SKM-1 treated with dmso at 0.1 percent for 144 hours (cell line): ENCODE measurements around the gene WNT7A.
"Not testable (repeated sequence)": the region's sequence is repeated elsewhere in the genome, so short reads cannot be mapped to it uniquely, and the experiment has no call there.

Experiments used
- DNase-seq: peaks from one replicate; lab custom pipeline; 2025; ENCODE audit not compliant: unreplicated experiment; lab: John Stamatoyannopoulos, UW

The WNT7A gene

DNA sequence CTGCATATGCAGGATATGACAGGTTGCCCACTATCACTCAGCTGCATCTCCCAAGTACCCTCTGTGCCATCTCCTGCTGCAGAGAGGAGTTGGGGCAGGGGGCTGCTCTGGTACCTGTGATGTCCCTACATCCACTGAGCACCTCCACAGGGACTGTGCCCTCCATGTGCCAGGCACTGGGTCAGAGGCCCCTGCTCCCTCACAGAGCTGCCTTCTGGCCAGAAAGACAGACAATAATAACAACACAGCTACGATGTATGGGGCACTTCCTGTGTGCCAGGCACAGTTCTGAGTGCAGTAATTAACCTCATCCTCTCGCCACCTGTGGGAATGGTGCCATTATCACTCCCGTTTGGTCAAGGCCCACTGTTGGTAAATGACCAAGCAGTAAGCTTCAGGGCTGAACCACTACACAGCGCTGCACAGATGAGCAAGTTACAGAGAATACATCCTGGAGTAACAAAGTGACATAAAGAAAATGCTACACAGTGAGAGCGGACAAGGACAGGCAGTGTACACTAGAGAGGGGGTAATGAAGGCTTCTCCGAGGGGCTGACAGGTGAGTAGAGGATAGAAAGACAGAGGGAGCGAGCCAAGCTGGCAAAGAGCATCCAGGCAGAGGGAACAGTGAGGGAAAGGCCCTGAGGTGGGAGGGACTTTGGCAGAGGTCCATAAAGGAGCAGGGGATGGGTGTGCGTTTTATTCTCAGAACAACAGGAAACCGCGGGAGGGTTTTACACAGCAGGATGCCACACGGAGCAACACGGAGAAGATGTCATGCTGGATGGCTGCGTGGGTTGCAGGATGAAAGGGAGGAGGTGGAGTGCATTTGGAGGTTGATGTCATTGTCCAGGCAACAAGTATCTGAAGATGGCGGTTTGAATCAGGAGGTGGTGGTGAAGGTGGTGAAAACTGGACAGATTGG is 13.6 kb downstream of the WNT7A start:
- no peak for DNase-seq

- DNase-seq = no peak
Observed at GRCh38 chr3:13865581-13865980, 14.3 kb downstream of the WNT7A start.

- no peak for DNase-seq
Observed at GRCh38 chr3:13865106-13865505, 14.8 kb downstream of the WNT7A start.

DNA sequence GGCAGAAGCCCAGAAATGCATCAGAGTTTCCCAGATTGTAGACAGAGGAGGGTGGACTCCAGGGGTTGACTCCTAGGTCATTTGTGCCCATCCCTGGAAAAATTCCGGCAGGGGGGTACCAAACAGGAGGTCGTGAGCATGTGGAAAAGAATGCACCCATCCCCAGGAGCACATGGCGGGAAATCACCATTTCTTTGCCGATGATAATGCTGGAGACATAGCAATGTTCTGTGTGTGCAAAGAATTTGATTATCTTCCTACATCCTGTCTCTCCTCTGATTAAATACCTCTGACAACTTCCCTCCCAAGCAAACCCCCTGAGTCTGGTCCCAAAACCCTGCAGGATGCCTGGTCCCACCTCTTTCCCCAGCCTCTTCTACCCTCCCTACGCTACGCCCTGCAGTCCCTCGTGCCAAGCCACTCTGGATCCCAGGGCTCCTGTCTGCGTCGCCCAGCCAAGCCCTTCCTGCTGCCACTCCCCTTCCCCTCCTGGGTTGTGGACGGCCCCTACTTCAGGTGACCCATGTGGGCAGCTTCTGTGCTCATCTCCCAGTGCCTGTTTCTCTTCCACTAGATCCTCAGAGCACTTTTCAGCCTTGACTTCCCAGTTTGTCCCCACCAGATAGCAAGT is 15.8 kb downstream of the WNT7A start:
- no peak for DNase-seq

- DNase-seq = no peak
Observed at GRCh38 chr3:13863382-13863952, 16.4 kb downstream of the WNT7A start.

GRCh38 chr3:13861461-13861860 is 18.4 kb downstream of the WNT7A start:
- DNase-seq = no peak

DNA sequence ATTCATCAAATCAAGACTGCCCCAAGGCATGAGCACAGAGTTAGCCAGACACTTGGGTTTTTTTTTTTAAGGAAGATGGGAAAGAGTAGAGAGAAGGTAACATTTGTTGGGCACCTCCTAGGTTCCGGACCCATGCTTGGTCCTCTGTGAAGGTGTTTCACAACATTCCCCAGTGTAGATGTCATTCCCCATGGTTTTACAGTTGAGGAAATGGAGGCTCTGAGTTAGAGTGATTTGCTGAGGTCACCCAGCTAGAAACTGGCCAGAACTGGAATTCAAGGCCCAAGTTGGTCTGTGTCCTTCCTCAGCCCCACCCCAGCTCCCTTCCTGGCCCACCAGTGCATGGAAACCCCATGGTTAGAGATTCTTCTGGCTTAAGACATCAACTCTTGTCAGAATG is 19.9 kb downstream of the WNT7A start:
- DNase-seq = no peak

DNA sequence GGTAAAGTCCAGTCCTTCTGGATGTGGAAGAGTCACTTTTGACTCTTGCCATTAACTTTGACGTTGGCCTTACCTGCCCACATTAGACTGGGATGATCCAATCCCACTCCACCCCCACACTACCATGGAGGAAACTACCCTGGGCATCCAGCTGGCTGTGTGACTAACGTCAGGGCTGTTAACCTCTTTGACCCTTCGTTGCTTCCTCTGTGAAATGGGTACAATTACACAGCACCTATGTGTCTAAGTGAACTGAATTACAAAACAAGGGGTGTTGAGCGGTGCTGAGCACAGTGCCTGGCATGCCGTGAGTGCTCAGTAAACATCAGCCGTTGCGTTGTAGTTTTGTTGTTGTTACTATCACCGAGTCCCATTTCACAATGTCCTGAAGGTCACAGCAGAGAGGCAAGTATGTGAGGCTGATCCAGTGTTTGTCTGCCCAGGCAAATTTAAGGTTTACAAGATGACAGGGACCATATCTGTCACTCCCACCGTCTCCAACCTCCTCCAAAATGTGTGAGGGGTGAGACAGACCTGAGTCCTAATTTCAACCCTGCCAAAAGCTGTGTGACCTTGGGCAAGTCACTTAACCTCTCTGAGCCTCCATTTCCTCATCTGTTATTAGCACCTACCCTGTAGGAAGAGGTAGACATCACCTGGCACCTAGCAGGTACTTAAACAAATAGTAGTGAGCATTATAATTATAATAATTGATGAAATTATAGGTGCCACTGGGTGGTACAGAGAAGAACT is 20.9 kb downstream of the WNT7A start:
- DNase-seq = no peak

DNA sequence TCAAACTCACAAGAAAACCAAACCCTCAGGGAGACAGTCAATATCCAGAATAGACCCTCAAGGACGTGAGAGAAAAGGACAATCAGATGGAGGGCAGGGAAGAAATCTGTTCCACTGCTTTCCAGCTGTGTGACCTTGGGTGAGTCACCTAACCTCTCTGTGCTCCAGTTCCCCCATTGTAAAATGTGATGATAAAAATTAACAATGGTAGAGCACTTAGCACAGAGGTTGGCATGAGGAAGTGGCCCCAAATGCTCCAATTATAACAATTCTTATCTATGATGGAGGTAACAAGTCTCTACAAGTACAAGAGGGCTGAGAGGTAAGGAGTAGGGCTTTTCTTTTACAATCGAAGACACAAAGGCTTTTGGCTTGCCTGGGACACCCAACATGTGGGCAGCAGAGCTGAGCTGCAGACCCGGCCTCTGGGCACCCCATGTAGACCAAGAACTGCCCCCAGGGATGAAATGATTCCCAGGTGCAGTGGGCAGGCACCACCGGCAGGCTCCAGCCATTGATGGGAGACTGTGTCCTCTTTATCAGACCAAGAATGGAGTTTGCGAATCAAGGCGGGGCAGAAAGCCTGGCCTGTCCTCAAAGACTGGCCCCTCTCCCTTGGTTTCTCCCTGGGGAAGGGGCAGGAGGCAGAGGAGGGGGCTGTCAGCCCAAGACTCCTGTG is 22.0 kb downstream of the WNT7A start:
- DNase-seq = no peak

GRCh38 chr3:13856628-13857027 is 23.2 kb downstream of the WNT7A start:
- DNase-seq = not testable (repeated sequence)

DNA sequence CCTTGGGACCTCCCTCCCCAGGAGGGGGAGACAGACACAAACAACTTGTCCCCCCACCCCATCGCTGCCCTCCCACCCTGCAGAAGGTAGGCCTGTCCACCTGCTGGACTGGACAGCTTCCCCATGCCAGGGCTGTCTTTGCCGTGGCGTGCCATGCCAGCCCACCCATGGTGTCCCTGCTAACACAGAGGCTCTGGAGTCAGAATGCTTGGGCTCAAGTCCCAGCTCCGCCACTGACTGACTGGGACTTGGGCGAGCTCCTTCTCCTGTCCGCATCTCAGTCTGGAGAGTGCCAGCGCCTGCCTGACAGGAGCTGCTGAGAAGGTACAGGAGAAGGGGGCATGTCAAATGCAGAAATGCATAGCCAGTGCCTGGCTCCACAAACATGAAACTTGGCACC is 23.9 kb downstream of the WNT7A start:
- DNase-seq = no peak

GRCh38 chr3:13854492-13854891 is 25.4 kb downstream of the WNT7A start:
- DNase-seq = no peak

GRCh38 chr3:13853978-13854296 is 25.9 kb downstream of the WNT7A start:
- DNase-seq = no peak

DNA sequence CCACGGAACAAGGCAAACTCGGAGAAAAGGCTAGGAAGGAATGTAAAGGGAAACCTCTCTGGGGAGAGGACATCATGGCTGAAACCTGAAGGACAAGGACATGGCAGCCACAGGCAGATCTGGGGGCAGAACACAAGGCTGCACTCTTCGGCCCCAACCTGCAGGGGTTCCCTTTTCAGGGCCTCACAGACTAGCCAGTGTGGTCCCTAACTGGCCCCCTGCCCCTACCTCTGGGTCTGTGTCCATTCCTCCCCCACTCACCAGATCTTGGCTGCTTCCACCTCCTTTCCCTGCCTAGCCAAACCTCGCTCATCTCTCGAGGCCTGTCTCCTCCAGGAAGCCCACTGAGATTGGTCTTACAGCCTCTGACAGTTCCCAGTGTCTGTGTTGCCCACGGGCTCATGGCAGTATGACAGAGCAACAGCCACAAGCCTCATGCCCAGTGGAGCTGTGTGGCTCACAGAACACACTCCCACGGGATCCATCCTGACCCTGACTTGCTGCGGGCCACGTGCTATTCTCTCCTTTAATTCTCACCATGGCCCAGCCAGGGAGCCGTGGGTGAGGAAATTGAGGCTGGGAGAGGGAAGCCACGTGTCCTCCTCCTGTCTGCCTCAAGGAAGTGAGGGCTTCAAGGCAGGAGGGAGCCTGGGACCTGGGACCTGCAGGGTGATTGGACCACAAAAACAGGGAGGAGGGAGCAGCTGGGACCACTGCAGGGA is 26.5 kb downstream of the WNT7A start:
- DNase-seq = no peak

DNA sequence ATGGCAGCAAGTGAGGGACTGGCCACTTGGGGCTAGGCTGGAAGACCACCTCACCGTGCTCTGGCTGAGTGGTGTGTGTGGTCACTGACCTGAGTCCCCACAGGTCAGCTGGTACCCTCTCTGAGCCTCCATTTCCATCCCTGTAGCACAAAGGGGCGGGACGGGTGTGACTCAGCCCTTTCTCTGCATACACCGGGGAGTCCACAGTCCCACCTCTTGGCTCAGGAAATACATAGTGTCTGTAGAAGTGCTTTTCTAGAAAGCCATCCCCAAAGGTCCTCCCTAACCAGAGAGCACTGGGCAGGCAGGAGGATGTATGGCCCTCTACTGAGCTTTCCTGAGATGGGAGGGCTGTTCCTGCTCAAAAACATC is 27.2 kb downstream of the WNT7A start:
- DNase-seq = no peak

DNA sequence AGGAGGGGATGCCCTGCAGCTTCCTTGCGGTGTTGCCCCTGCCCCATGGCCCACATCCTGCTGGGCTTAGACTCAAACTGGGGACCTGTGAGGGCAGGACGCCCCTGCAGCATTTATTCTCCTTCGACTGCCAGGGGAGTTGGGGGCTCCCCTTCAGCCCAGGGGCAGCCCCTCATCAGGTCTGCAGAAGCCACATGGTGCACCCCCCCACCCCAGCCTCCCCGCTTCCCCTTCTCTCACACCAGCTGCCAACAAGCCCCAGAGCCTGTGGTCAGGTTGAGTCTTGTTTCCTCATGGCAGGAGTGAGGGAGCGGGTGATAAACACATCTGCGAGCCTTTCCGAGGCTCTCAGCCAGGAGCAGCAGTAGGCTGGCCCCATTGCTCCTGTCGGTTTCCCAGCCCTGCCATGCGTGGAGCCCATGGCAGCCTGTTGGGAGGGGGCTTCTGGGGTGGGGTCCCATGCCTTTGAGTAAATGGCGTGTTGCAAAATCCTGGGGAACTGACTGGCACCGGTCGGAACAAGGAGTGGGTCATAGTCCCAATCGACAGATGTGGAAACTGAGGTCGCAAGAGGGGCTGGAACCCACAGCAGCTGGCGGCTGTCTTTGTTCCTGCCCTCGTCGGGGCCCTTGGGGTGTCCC is 27.8 kb downstream of the WNT7A start:
- no peak for DNase-seq

- no peak for DNase-seq
Observed at GRCh38 chr3:13851091-13851849, 28.6 kb downstream of the WNT7A start.

DNA sequence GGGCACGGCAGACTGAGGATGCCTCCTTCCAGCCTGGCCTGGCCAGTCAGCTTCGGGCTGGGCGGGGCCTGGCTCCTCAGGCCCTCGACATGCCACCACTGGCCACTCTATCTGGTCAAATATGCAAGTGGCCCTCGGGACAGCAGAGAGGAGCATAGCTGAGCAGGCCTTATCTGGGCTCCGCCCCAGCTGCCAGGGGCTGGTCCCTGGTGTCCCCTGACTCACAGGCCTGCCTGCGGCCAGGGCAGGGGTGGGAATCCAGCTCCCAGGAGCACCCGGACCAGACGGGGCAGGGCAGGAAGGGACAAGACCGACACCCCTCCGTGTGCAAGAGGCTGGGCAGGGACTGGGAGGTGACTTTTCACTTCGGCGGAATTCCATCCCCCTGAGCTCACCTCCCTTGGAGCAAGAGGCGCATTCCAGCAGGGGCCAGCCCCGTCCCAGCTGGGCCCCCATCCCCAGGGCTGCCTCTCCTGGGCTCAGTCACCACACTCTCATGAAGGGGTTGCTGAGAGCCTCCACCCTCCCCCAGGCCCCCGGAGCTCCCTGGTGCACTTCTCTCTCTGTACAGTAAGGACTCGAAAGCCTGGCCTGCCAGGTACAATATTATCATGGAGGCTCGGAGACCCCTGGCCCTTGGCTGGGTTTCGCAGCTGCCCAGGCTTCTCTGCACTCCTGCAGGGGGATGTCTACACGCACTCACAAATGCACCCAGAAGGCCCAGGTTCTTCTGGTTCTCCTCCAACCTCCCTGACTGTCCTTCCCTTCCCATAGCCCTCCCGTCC is 29.5 kb downstream of the WNT7A start:
- DNase-seq = no peak
